Osteoblast (primary cell): ENCODE results near the gene IVNS1ABP. TPM values are rescaled to one million over a fixed set of nuclear protein-coding genes. Genes with fewer than 3 reads are reported as not detected.
"Not testable (repeated sequence)": the region's sequence is repeated elsewhere in the genome, so short reads cannot be mapped to it uniquely, and the experiment has no call there.

Experiments
- DNase-seq: peaks from one replicate; pipeline ENCODE4 v3.0.0; 2011; ENCODE audit warnings: low spot score, mixed read lengths; ENCODE audit not compliant: insufficient read length; ENCODE audit errors: missing footprints
- H2AFZ ChIP-seq: 2 replicates; pipeline ENCODE4 v1.6.0; 2011; ENCODE audit warnings: mild to moderate bottlenecking, low read length
- H3K27ac ChIP-seq: 2 replicates; pipeline ENCODE4 v1.5.1; 2011; ENCODE audit warnings: mild to moderate bottlenecking, low read depth, low read length, moderate library complexity
- H3K27me3 ChIP-seq: 2 replicates; pipeline ENCODE4 v1.6.0; 2012; ENCODE audit warnings: mild to moderate bottlenecking, control low read depth, inconsistent platforms, low read length, moderate library complexity; ENCODE audit not compliant: insufficient read depth
- H3K36me3 ChIP-seq: 2 replicates; pipeline ENCODE4 v1.5.1; 2011; ENCODE audit warnings: mild to moderate bottlenecking, low read length, control low read depth, moderate library complexity; ENCODE audit not compliant: insufficient read depth
- H3K4me1 ChIP-seq: 2 replicates; pipeline ENCODE4 v1.5.1; 2011; ENCODE audit warnings: mild to moderate bottlenecking, low read length, control low read depth, moderate library complexity; ENCODE audit not compliant: insufficient read depth
- H3K4me2 ChIP-seq: 2 replicates; pipeline ENCODE4 v1.6.0; 2011; ENCODE audit warnings: mild to moderate bottlenecking, low read length; ENCODE audit not compliant: insufficient read depth
- H3K4me3 ChIP-seq: fragments of 200-600 bp; sonication (generic); 3 replicates; pipeline ENCODE4 v1.5.1; 2012; ENCODE audit warnings: mild to moderate bottlenecking, low read length, inconsistent platforms; ENCODE audit not compliant: insufficient read depth
- H3K79me2 ChIP-seq: 2 replicates; pipeline ENCODE4 v1.6.0; 2012; ENCODE audit warnings: mild to moderate bottlenecking, low read length, control low read depth, inconsistent platforms; ENCODE audit not compliant: insufficient read depth
- H3K9me3 ChIP-seq: 2 replicates; pipeline ENCODE4 v1.5.1; 2011; ENCODE audit warnings: low read depth, low read length, control low read depth
- H4K20me1 ChIP-seq: 2 replicates; pipeline ENCODE4 v1.6.0; 2012; ENCODE audit warnings: mild to moderate bottlenecking, low read length, control low read depth; ENCODE audit not compliant: insufficient read depth
- CTCF ChIP-seq: IDR thresholded peaks from 2 replicates; pipeline ENCODE4 v1.5.1; 2011; ENCODE audit warnings: mild to moderate bottlenecking, low read depth, low read length, moderate library complexity; ENCODE audit errors: extremely low read depth
- total RNA-seq: library from RNA; depleted of rRNA; stranded (reverse); fragments of >200 nt; gene quantifications from 2 replicates; pipeline ENCODE4 v1.2.3, GENCODE V29; 2012

Gene IVNS1ABP
- total RNA-seq, 1 donor, result 94.8 TPM

GRCh38 chr1:185322636-185323035 is 5.6 kb upstream of the IVNS1ABP start:
- no peak for DNase-seq
- no peaks in the 10 kb centered on the region for H3K9me3 ChIP-seq
- H4K20me1 ChIP-seq, result no peaks in the 10 kb centered on the region
- H2AFZ ChIP-seq, result no peak overlapping the region
- H3K36me3 ChIP-seq, result no peaks in the 10 kb centered on the region
- H3K4me2 ChIP-seq, result no peak overlapping the region
- H3K4me1 ChIP-seq, result peaks cover 7% of the 10 kb centered on the region
- no peak overlapping the region for H3K4me3 ChIP-seq
- H3K27ac ChIP-seq, result no peak overlapping the region
- no peaks in the 10 kb centered on the region for H3K27me3 ChIP-seq
- no peaks in the 10 kb centered on the region for H3K79me2 ChIP-seq
- no peak for TF ChIP-seq CTCF

- not testable (repeated sequence) for H3K79me2 ChIP-seq, DNase-seq, H3K4me3 ChIP-seq, H3K27ac ChIP-seq, H3K27me3 ChIP-seq, H4K20me1 ChIP-seq, H3K9me3 ChIP-seq, H3K36me3 ChIP-seq, H3K4me1 ChIP-seq, H3K4me2 ChIP-seq, H2AFZ ChIP-seq
Observed at GRCh38 chr1:185321653-185322221, 4.7 kb upstream of the IVNS1ABP start.

GRCh38 chr1:185321104-185321503 is 4.1 kb upstream of the IVNS1ABP start:
- not testable (repeated sequence) for H3K4me3 ChIP-seq, H3K27ac ChIP-seq, H3K36me3 ChIP-seq, H2AFZ ChIP-seq, H3K79me2 ChIP-seq, H3K27me3 ChIP-seq, H3K4me1 ChIP-seq, H4K20me1 ChIP-seq, DNase-seq, H3K9me3 ChIP-seq, H3K4me2 ChIP-seq

GRCh38 chr1:185319139-185319475 is 2.1 kb upstream of the IVNS1ABP start:
- H3K4me2 ChIP-seq, result peak overlapping the region; percentile 64
- peaks cover 17% of the 10 kb centered on the region for H4K20me1 ChIP-seq
- H3K27ac ChIP-seq, result no peak overlapping the region
- peaks cover 28% of the 10 kb centered on the region for H3K79me2 ChIP-seq
- peaks cover 23% of the 10 kb centered on the region for H3K4me1 ChIP-seq
- H3K9me3 ChIP-seq, result no peaks in the 10 kb centered on the region
- no peak overlapping the region for H3K4me3 ChIP-seq
- no peak for TF ChIP-seq CTCF
- peak; percentile 45 for DNase-seq
- no peaks in the 10 kb centered on the region for H3K36me3 ChIP-seq
- H3K27me3 ChIP-seq, result no peaks in the 10 kb centered on the region
- H2AFZ ChIP-seq, result peak overlapping the region; percentile 25

DNA sequence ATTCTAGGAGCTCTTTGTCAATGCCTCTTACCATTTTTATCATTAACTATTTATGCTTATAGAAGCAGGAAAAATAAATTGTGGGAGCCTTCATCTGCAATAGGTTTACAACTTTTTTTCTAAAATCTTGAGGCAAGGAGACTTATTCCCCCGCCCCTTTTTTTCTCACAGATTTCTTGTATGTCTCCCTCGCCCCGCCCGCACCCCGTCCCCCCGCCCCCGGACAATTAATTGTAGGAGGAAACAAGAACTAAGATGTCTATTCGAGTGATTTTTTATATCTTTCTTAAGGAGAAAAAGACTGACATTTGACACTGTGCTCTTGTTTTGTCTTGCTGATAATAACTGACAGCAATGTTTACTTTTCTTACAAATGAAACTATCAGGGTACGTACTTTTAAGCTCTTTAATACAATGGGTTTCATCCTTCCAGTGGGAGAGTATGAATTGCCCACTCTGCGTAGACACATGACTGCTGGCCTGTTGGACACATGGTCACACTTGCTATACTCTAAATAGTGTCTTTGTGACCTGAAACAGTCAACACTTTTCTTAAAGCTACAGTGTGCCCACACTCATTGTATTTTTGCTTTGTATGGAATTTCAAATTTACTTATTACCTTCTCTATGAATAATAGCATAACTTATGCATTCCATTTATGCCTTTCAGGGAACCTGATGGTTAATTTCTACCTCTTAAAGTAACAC is 1.5 kb upstream of the IVNS1ABP start:
- H3K27me3 ChIP-seq, result no peaks in the 10 kb centered on the region
- H3K4me1 ChIP-seq, result peaks cover 28% of the 10 kb centered on the region
- H3K79me2 ChIP-seq, result peaks cover 34% of the 10 kb centered on the region
- H3K27ac ChIP-seq, result no peak overlapping the region
- H2AFZ ChIP-seq, result peak overlapping the region; percentile 77
- H3K36me3 ChIP-seq, result no peaks in the 10 kb centered on the region
- peak; percentile 30 for DNase-seq
- no peaks in the 10 kb centered on the region for H3K9me3 ChIP-seq
- TF ChIP-seq CTCF, result no peak
- H3K4me2 ChIP-seq, result peak overlapping the region; percentile 93
- peak overlapping the region; percentile 24 for H3K4me3 ChIP-seq
- peaks cover 22% of the 10 kb centered on the region for H4K20me1 ChIP-seq
